DOHH2 (cell line): Measurements from ENCODE around the gene CPNE1.
"Not testable (repeated sequence)": the region's sequence is repeated elsewhere in the genome, so short reads cannot be mapped to it uniquely, and the experiment has no call there.

Experiments
- H3F3A ChIP-seq: fragments of 200-600 bp; sonication (generic), shearing (Covaris generic); 2 replicates; pipeline ENCODE4 v1.6.0; 2016; ENCODE audit warnings: antibody characterized with exemption, mild to moderate bottlenecking; ENCODE audit not compliant: control insufficient read depth, insufficient read depth
- H3K27ac ChIP-seq: fragments of 200-600 bp; sonication (generic); 2 replicates; pipeline ENCODE4 v1.5.1; 2014; ENCODE audit warnings: low read depth, mild to moderate bottlenecking, low read length, moderate library complexity
- H3K27me3 ChIP-seq: fragments of 200-600 bp; sonication (generic); 2 replicates; pipeline ENCODE4 v1.6.1; 2014; ENCODE audit warnings: mild to moderate bottlenecking, low read length, mixed read lengths; ENCODE audit not compliant: control insufficient read depth
- H3K36me3 ChIP-seq: fragments of 200-600 bp; sonication (generic); 2 replicates; pipeline ENCODE4 v1.6.1; 2014; ENCODE audit warnings: mild to moderate bottlenecking, low read length, moderate library complexity, mixed read lengths; ENCODE audit not compliant: control insufficient read depth
- H3K4me1 ChIP-seq: fragments of 200-600 bp; sonication (generic); 2 replicates; pipeline ENCODE4 v1.6.1; 2014; ENCODE audit warnings: mild to moderate bottlenecking, low read length, mixed read lengths; ENCODE audit not compliant: control insufficient read depth
- H3K4me2 ChIP-seq: fragments of 200-600 bp; sonication (generic); 2 replicates; pipeline ENCODE4 v1.6.0; 2014; ENCODE audit warnings: mild to moderate bottlenecking, low read length, moderate library complexity
- H3K4me3 ChIP-seq: fragments of 200-600 bp; sonication (generic); 2 replicates; pipeline ENCODE4 v1.5.1; 2014; ENCODE audit warnings: mild to moderate bottlenecking, low read length, mixed read lengths
- H3K79me2 ChIP-seq: fragments of 200-600 bp; sonication (generic); 2 replicates; pipeline ENCODE4 v1.6.1; 2014; ENCODE audit warnings: mild to moderate bottlenecking, low read length, mixed read lengths; ENCODE audit not compliant: control insufficient read depth
- H3K9me2 ChIP-seq: fragments of 200-600 bp; sonication (generic); replicated peaks from 2 replicates; pipeline ENCODE4 v1.6.1; 2014; ENCODE audit warnings: mild to moderate bottlenecking, low read length, mixed read lengths; ENCODE audit not compliant: control insufficient read depth
- H3K9me3 ChIP-seq: fragments of 200-600 bp; sonication (generic); 2 replicates; pipeline ENCODE4 v1.6.1; 2014; ENCODE audit warnings: antibody characterized with exemption, low read length, mixed read lengths; ENCODE audit not compliant: control insufficient read depth, insufficient read depth
- H4K20me1 ChIP-seq: fragments of 200-600 bp; sonication (generic); 2 replicates; pipeline ENCODE4 v1.6.0; 2014; ENCODE audit warnings: low read depth, mild to moderate bottlenecking, antibody characterized with exemption, low read length, moderate library complexity; ENCODE audit not compliant: control insufficient read depth, insufficient read depth
- CTCF ChIP-seq: fragments of 200-600 bp; sonication (generic); IDR thresholded peaks from one replicate; pipeline ENCODE4 v1.5.1; 2014; ENCODE audit warnings: antibody characterized with exemption, mild to moderate bottlenecking, low read depth, low read length; ENCODE audit not compliant: poor library complexity, severe bottlenecking
- EZH2phosphoT487 ChIP-seq: fragments of 200-600 bp; sonication (generic); IDR thresholded peaks from 2 replicates; pipeline ENCODE4 v1.6.1; 2017; ENCODE audit warnings: borderline replicate concordance, mild to moderate bottlenecking, antibody characterized with exemption, low read length, moderate library complexity, mixed read lengths

The CPNE1 gene

GRCh38 chr20:35690265-35690664 is 25.6 kb upstream of the CPNE1 start:
- H3K9me2 ChIP-seq = no peaks in the 10 kb centered on the region

GRCh38 chr20:35686872-35687271 is 22.2 kb upstream of the CPNE1 start:
- not testable (repeated sequence) for H3K4me2 ChIP-seq, H3K4me1 ChIP-seq, H3K9me3 ChIP-seq, H3K36me3 ChIP-seq, H3K79me2 ChIP-seq, H4K20me1 ChIP-seq, H3K27ac ChIP-seq, H3K9me2 ChIP-seq, H3K4me3 ChIP-seq, H3K27me3 ChIP-seq, H3F3A ChIP-seq

More at GRCh38 chr20:35690265-35690664, 25.6 kb upstream of the CPNE1 start:
- no peak overlapping the region for H3K4me3 ChIP-seq
- no peak overlapping the region for H3K27ac ChIP-seq
- H4K20me1 ChIP-seq = no peaks in the 10 kb centered on the region
- H3K27me3 ChIP-seq = no peaks in the 10 kb centered on the region
- no peaks in the 10 kb centered on the region for H3K9me3 ChIP-seq
- H3K4me1 ChIP-seq = no peaks in the 10 kb centered on the region
- TF ChIP-seq CTCF = no peak
- no peak for TF ChIP-seq EZH2phosphoT487
- H3K4me2 ChIP-seq = no peak overlapping the region
- H3K79me2 ChIP-seq = no peaks in the 10 kb centered on the region
- H3F3A ChIP-seq = no peaks in the 10 kb centered on the region
- H3K36me3 ChIP-seq = peaks cover 12% of the 10 kb centered on the region

GRCh38 chr20:35685368-35685767 is 20.7 kb upstream of the CPNE1 start:
- not testable (repeated sequence) for H3K4me1 ChIP-seq, H4K20me1 ChIP-seq, H3K36me3 ChIP-seq, H3K27me3 ChIP-seq, H3K4me3 ChIP-seq, H3K9me3 ChIP-seq, H3K79me2 ChIP-seq, H3K4me2 ChIP-seq, H3F3A ChIP-seq, H3K27ac ChIP-seq, H3K9me2 ChIP-seq

- H3K79me2 ChIP-seq = no peaks in the 10 kb centered on the region
- TF ChIP-seq EZH2phosphoT487 (no peak), CTCF (no peak)
- H3K9me2 ChIP-seq = no peaks in the 10 kb centered on the region
- peaks cover 15% of the 10 kb centered on the region for H3K4me1 ChIP-seq
- no peak overlapping the region for H3K27ac ChIP-seq
- peaks cover 3% of the 10 kb centered on the region; the same call in 1 of the 2 replicates for H3F3A ChIP-seq
- H3K36me3 ChIP-seq = peaks cover 3% of the 10 kb centered on the region; the same call in 1 of the 2 replicates
- H3K4me2 ChIP-seq = no peak overlapping the region
- H3K4me3 ChIP-seq = no peak overlapping the region
- no peaks in the 10 kb centered on the region for H3K27me3 ChIP-seq
- H4K20me1 ChIP-seq = no peaks in the 10 kb centered on the region
- no peaks in the 10 kb centered on the region for H3K9me3 ChIP-seq
These were observed 17.3 kb upstream of the CPNE1 start for GRCh38 chr20:35681960-35682359.
